Measurements from ENCODE around the gene MRPL36. TPM values are rescaled to one million over a fixed set of nuclear protein-coding genes. Genes with fewer than 3 reads are reported as not detected.

Gene MRPL36
- total and polyA plus RNA-seq, 4 experiments from 2014 or later: 30.7 to 85.1 (median 54.7) TPM

- Mint-ChIP-seq H3K27me3 (peaks cover 0 to 2% of the 10 kb centered on the region in 2 donors), H3K9me3 (peaks cover 0 to 1% (median 0%) of the 10 kb centered on the region in 8 donors), H3K4me1 (peaks cover 0 to 3% (median 0%) of the 10 kb centered on the region in 4 donors), H3K4me3 (no peak overlapping the region), H3K36me3 (no peaks in the 10 kb centered on the region), H3K27ac (peak overlapping the region in 1 of 7 donors; percentile 55)
- Histone ChIP-seq H3K36me3 (ENCODE audit: insufficient read depth, low read length) (no peaks in the 10 kb centered on the region), H3K4me1 (ENCODE audit: insufficient read depth, low read length) (no peaks in the 10 kb centered on the region), H3K4me3 (ENCODE audit: low read length in 2 of 2) (no peak overlapping the region), H3K27me3 (ENCODE audit: insufficient read depth, low read length) (no peaks in the 10 kb centered on the region), H3K27ac (ENCODE audit: low read depth, low read length) (no peak overlapping the region), H3K9me3 (ENCODE audit: control insufficient read depth in 1 of 2, low read length in 2 of 2) (no peaks in the 10 kb centered on the region)
- no peak for DNase-seq
- intact Hi-C loops (cut with micrococcal nuclease): loop anchor here (2.0 kb wide), 1 partner anchor 29 kb away; the partner anchor contains the start of gene NDUFS6
- CTCF ChIA-PET (ENCODE audit: partially characterized antibody): no interaction called here
- POLR2A ChIA-PET (ENCODE audit: partially characterized antibody): no interaction called here
These were observed 28.2 kb downstream of the MRPL36 start for GRCh38 chr5:1771149-1772065.

DNA sequence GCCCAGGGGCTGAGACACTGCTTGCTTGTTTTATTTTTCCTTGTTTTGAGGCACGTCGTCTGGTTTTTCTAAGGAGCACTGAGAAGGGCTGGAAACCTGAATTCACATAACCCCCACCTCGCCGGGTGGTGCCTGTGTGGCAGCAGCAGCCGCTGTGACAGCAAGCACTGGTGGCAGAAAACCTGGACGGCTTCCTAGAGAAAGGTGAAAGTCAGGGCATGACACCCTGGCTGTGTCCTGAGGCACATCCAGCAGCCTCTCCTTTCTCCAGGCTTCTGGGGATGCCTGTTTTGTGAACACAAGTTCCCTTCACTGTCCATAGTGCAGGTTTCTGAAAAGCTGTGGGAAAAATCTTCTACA, 29.2 kb downstream of the MRPL36 start:
- Mint-ChIP-seq H3K9me3 (peaks cover 0 to 1% (median 0%) of the 10 kb centered on the region in 8 donors), H3K27me3 (peaks cover 0 to 6% of the 10 kb centered on the region in 2 donors), H3K4me1 (peaks cover 0 to 3% (median 0%) of the 10 kb centered on the region in 4 donors), H3K27ac (no peak overlapping the region), H3K4me3 (no peak overlapping the region), H3K36me3 (no peaks in the 10 kb centered on the region)
- intact Hi-C loops (cut with micrococcal nuclease): no loop called here
- H3K9me3 ChIP-seq (ENCODE audit: control insufficient read depth in 1 of 2, low read length in 2 of 2): no peaks in the 10 kb centered on the region
- DNase-seq: no peak
- POLR2A ChIA-PET (ENCODE audit: partially characterized antibody): no interaction called here
- H3K36me3 ChIP-seq (ENCODE audit: insufficient read depth, low read length): no peaks in the 10 kb centered on the region
- H3K4me1 ChIP-seq (ENCODE audit: insufficient read depth, low read length): no peaks in the 10 kb centered on the region
- no peak overlapping the region for H3K27ac ChIP-seq (ENCODE audit: low read depth, low read length)
- H3K4me3 ChIP-seq (ENCODE audit: low read length in 2 of 2): no peak overlapping the region
- CTCF ChIA-PET (ENCODE audit: partially characterized antibody): no interaction called here
- H3K27me3 ChIP-seq (ENCODE audit: insufficient read depth, low read length): no peaks in the 10 kb centered on the region

DNA sequence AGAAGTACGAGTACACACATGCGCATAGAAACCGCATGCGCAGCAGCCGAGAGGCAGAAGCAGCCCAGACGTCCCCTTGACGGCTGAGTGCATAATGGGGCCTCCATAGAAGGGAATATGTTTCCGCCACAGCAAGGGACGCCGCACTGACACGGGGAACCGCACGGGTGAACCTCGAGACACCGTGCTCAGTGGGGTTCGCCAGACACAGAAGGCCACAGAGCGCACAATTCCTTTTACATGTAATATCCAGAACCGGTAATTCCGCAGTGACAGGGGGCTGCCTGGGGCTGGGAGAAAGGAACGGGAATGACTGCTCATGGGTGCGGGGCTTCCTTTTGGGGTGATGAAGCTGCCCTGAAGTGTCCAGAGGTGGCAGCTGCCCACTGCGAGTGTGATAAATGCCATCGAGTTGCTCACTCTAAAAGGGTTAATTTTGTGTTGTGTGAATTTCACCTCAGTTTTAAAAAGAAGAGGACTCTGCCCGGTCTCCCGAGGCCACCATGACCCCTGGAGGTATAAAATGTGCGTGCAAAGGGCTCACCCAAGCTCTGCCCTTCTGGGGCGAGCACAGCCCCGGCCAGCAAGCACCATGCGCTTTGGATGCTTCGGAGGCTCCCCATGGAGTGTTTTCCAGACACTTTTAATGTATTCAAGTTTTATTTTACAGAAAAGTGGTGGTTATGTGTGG, 29.7 kb downstream of the MRPL36 start:
- H3K27ac ChIP-seq (ENCODE audit: low read depth, low read length): no peak overlapping the region
- no peaks in the 10 kb centered on the region for H3K9me3 ChIP-seq (ENCODE audit: control insufficient read depth in 1 of 2, low read length in 2 of 2)
- intact Hi-C loops (cut with micrococcal nuclease): no loop called here
- Mint-ChIP-seq H3K27ac (no peak overlapping the region), H3K4me1 (peaks cover 0 to 3% (median 0%) of the 10 kb centered on the region in 4 donors), H3K27me3 (peaks cover 0 to 8% of the 10 kb centered on the region in 2 donors), H3K36me3 (no peaks in the 10 kb centered on the region), H3K4me3 (no peak overlapping the region), H3K9me3 (peaks cover 0 to 1% (median 0%) of the 10 kb centered on the region in 8 donors)
- H3K27me3 ChIP-seq (ENCODE audit: insufficient read depth, low read length): no peaks in the 10 kb centered on the region
- no peaks in the 10 kb centered on the region for H3K36me3 ChIP-seq (ENCODE audit: insufficient read depth, low read length)
- no peak overlapping the region for H3K4me3 ChIP-seq (ENCODE audit: low read length in 2 of 2)
- ChIA-PET CTCF (ENCODE audit: partially characterized antibody) (no interaction called here), POLR2A (ENCODE audit: partially characterized antibody) (no interaction called here)
- no peak for DNase-seq
- no peaks in the 10 kb centered on the region for H3K4me1 ChIP-seq (ENCODE audit: insufficient read depth, low read length)

DNA sequence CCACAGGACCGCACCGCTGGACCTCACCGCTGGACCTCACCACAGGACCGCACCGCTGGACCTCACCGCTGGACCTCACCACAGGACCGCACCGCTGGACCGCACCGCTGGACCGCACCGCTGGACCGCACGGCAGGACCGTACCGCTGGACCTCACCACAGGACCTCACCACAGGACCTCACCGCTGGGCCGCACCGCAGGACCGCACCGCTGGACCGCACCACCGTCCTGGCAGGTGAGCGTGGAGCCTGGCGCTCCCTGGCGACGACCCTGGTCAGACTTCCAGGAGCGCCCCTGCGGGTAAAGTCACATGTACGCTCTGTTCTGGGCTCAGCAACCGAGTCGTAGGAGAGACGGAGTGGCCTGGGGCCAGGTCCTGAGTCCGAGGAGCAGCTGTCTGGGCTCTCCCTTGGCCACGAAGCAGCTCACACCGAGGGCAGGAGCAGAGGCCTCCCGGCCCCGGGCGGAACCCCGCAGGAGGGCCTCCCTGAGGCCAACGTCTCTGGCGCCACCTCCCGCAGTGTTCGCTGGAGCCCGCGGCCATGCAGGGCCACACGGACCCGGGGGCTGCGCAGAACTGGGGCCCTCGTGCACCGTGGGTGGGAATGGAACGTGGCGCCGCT, 30.5 kb downstream of the MRPL36 start:
- no peaks in the 10 kb centered on the region for H3K27me3 ChIP-seq (ENCODE audit: insufficient read depth, low read length)
- peaks cover 0 to 3% (median 0%) of the 10 kb centered on the region in 4 donors for H3K4me1 Mint-ChIP-seq
- H3K27me3 Mint-ChIP-seq: peaks cover 0 to 12% of the 10 kb centered on the region in 2 donors
- no peaks in the 10 kb centered on the region for H3K9me3 ChIP-seq (ENCODE audit: control insufficient read depth in 1 of 2, low read length in 2 of 2)
- H3K27ac Mint-ChIP-seq: no peak overlapping the region
- POLR2A ChIA-PET (ENCODE audit: partially characterized antibody): no interaction called here
- H3K4me3 ChIP-seq (ENCODE audit: low read length in 2 of 2): no peak overlapping the region
- H3K4me1 ChIP-seq (ENCODE audit: insufficient read depth, low read length): no peaks in the 10 kb centered on the region
- H3K27ac ChIP-seq (ENCODE audit: low read depth, low read length): no peak overlapping the region
- no peaks in the 10 kb centered on the region for H3K36me3 ChIP-seq (ENCODE audit: insufficient read depth, low read length)
- DNase-seq: no peak
- CTCF ChIA-PET (ENCODE audit: partially characterized antibody): no interaction called here
- H3K36me3 Mint-ChIP-seq: no peaks in the 10 kb centered on the region
- intact Hi-C loops (cut with micrococcal nuclease): no loop called here
- peaks cover 0 to 1% (median 0%) of the 10 kb centered on the region in 8 donors for H3K9me3 Mint-ChIP-seq
- no peak overlapping the region for H3K4me3 Mint-ChIP-seq

- peaks cover 0 to 1% (median 0%) of the 10 kb centered on the region in 8 donors for H3K9me3 Mint-ChIP-seq
- intact Hi-C loops (cut with micrococcal nuclease): no loop called here
- peaks cover 0 to 3% (median 0%) of the 10 kb centered on the region in 4 donors for H3K4me1 Mint-ChIP-seq
These were observed 31.2 kb downstream of the MRPL36 start for GRCh38 chr5:1768283-1769000.

GRCh38 chr5:1767524-1768282, 31.9 kb downstream of the MRPL36 start:
- DNase-seq: no peak
- Histone ChIP-seq H3K9me3 (ENCODE audit: control insufficient read depth in 1 of 2, low read length in 2 of 2) (no peaks in the 10 kb centered on the region), H3K4me1 (ENCODE audit: insufficient read depth, low read length) (no peaks in the 10 kb centered on the region), H3K4me3 (ENCODE audit: low read length in 2 of 2) (no peak overlapping the region), H3K36me3 (ENCODE audit: insufficient read depth, low read length) (no peaks in the 10 kb centered on the region), H3K27ac (ENCODE audit: low read depth, low read length) (no peak overlapping the region), H3K27me3 (ENCODE audit: insufficient read depth, low read length) (no peaks in the 10 kb centered on the region)
- Mint-ChIP-seq H3K27ac (no peak overlapping the region), H3K4me3 (no peak overlapping the region), H3K9me3 (peaks cover 0 to 1% (median 0%) of the 10 kb centered on the region in 8 donors), H3K36me3 (no peaks in the 10 kb centered on the region), H3K4me1 (peaks cover 0 to 2% (median 0%) of the 10 kb centered on the region in 4 donors), H3K27me3 (peaks cover 4 to 17% of the 10 kb centered on the region in 2 donors)
- ChIA-PET CTCF (ENCODE audit: partially characterized antibody) (interaction anchor here (0.6 kb wide), 1 partner anchor 18 kb away, joined by 3 read pairs; no protein-coding TSS in a partner anchor), POLR2A (ENCODE audit: partially characterized antibody) (no interaction called here)
- intact Hi-C loops (cut with micrococcal nuclease): no loop called here

More at GRCh38 chr5:1768283-1769000, 31.2 kb downstream of the MRPL36 start:
- DNase-seq: no peak
- H3K36me3 ChIP-seq (ENCODE audit: insufficient read depth, low read length): no peaks in the 10 kb centered on the region
- no peak overlapping the region for H3K4me3 ChIP-seq (ENCODE audit: low read length in 2 of 2)
- no peaks in the 10 kb centered on the region for H3K4me1 ChIP-seq (ENCODE audit: insufficient read depth, low read length)
- CTCF ChIA-PET (ENCODE audit: partially characterized antibody): no interaction called here
- no peaks in the 10 kb centered on the region for H3K9me3 ChIP-seq (ENCODE audit: control insufficient read depth in 1 of 2, low read length in 2 of 2)
- H3K27me3 ChIP-seq (ENCODE audit: insufficient read depth, low read length): no peaks in the 10 kb centered on the region
- no peak overlapping the region for H3K4me3 Mint-ChIP-seq
- H3K27ac Mint-ChIP-seq: no peak overlapping the region
- POLR2A ChIA-PET (ENCODE audit: partially characterized antibody): no interaction called here
- no peaks in the 10 kb centered on the region for H3K36me3 Mint-ChIP-seq
- H3K27me3 Mint-ChIP-seq: peaks cover 4 to 17% of the 10 kb centered on the region in 2 donors
- no peak overlapping the region for H3K27ac ChIP-seq (ENCODE audit: low read depth, low read length)
